Stomach (tissue), 9 donors: ENCODE measurements around the gene AGAP1. TPM values are rescaled to one million over a fixed set of nuclear protein-coding genes. Genes with fewer than 3 reads are reported as not detected.

Experiments used
- DNase-seq, 2 donors: peaks; one replicate each; pipeline versions ENCODE4 v3.0.0 to v3.0.0-alpha.2; 2013 to 2019
- H3K27ac ChIP-seq, 5 donors: fragments of 200-600 bp in 4 of 5; sonication (generic) in 4 of 5; one replicate each; pipeline ENCODE4 v1.5.1; 2013 to 2019; ENCODE audit warnings: mild to moderate bottlenecking in 1 of 5, moderate library complexity in 1 of 5
- H3K27me3 ChIP-seq, 3 donors: fragments of 200-600 bp; sonication (generic); one replicate each; pipeline ENCODE4 v1.5.1; 2017 to 2019; ENCODE audit warnings: mixed run types in 1 of 3
- H3K36me3 ChIP-seq, 4 donors: fragments of 200-600 bp; sonication (generic); 1 replicate in 3 of 4; 2 replicates in 1 of 4; pipeline ENCODE4 v1.5.1; 2016 to 2019
- H3K4me1 ChIP-seq, 4 donors: fragments of 200-600 bp; sonication (generic); one replicate each; pipeline ENCODE4 v1.5.1; 2016 to 2019
- H3K4me3 ChIP-seq, 4 donors: fragments of 200-600 bp; sonication (generic) in 3 of 4; one replicate each; pipeline ENCODE4 v1.5.1; 2016 to 2019; ENCODE audit warnings: mild to moderate bottlenecking in 1 of 4
- H3K9me3 ChIP-seq, 4 donors: fragments of 200-600 bp; sonication (generic); one replicate each; pipeline ENCODE4 v1.5.1; 2016 to 2019
- EP300 ChIP-seq: sonication (generic); formaldehyde crosslinking; IDR thresholded peaks from one replicate; pipeline ENCODE4 v1.6.1; 2017; ENCODE audit warnings: antibody characterized with exemption
- POLR2A ChIP-seq, 4 donors: fragments of 450-650 bp; IDR thresholded peaks; one replicate each; pipeline ENCODE4 v1.6.1; 2016; ENCODE audit warnings: antibody characterized with exemption in 4 of 4, control low read depth in 2 of 4, mild to moderate bottlenecking in 1 of 4, moderate library complexity in 1 of 4
- POLR2AphosphoS5 ChIP-seq, 3 donors: sonication (generic); formaldehyde crosslinking; IDR thresholded peaks; one replicate each; pipeline ENCODE4 v1.6.1; 2016; ENCODE audit warnings: antibody characterized with exemption in 3 of 3
- WGBS, 5 donors: extraction: QIAGEN DNeasy Blood & Tissue Kit in 3 of 5; methylation state at CpG; one replicate each; pipeline versions ENCODE4 v1.1.5 to v1.1.7; 2013 to 2018; 5-methylcytosine and 5-hydroxymethylcytosine counted together
- intact Hi-C: fragments of 100-400 bp; cut with DNase I; formaldehyde crosslinking; loops from one replicate; pipeline ENCODE4 v1.15.1; 2023; ENCODE audit warnings: low total_unique reads
- polyA plus RNA-seq, 3 donors: library from polyadenylated mRNA; stranded (reverse); fragments of 200-250 nt; gene quantifications; one replicate each; pipeline ENCODE4 v1.2.3, GENCODE V29; 2013
- total RNA-seq, 5 donors: library from RNA; depleted of rRNA; stranded (reverse); fragments of >200 nt; gene quantifications; one replicate each; pipeline versions ENCODE4 v1.1.0 to v1.2.3, GENCODE V29; 2014 to 2016
- TF ChIP-seq, protein P1 (sequence below), 7 experiments: fragments of 450-650 bp in 4 of 7; fragments of 200-600 bp in 3 of 7; sonication (generic) in 3 of 7; IDR thresholded peaks; one replicate each; pipeline ENCODE4 v1.5.1; 2016 to 2019; ENCODE audit warnings: antibody characterized with exemption in 7 of 7, control low read depth in 2 of 7, mild to moderate bottlenecking in 1 of 7
- donor health status: healthy with polysubstance abuse.
- donor health status: Bipolar disorder and iron deficiency.
- donor health status: healthy.

AGAP1 gene
- total and polyA plus RNA-seq, 8 donors = 4.2 to 139 (median 35.0) TPM

DNA sequence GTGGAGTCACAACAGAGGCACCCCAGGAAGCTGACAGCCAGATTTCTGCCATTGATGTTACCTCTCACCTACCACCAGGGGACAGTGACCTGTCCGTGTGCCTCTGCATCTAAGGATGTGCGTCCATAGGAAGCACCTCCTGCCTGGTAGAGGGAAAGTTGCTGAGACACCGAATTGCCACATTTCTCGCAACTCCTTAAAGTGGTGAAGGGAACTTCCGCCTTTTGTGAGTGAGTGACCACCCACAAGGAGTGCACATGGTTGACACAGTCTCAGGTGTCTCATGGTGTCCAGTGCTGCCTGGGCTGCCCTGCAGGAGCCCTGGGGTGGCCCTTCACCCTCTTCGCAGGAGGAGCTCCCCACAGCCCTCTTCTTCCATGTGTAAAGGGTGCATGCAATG, 472.6 kb downstream of the AGAP1 start:
- WGBS, 5 donors = 82 to 89% (median 85%) methylated on average over 6 of the region's 6 CpGs
- H3K36me3 ChIP-seq = peaks cover 0 to 50% (median 37%) of the 10 kb centered on the region in 4 donors
- intact Hi-C loops = no loop called here
- H3K9me3 ChIP-seq = no peaks in the 10 kb centered on the region
- DNase-seq = no peak
- no peaks in the 10 kb centered on the region for H3K27me3 ChIP-seq
- TF ChIP-seq POLR2AphosphoS5 (IDR thresholded peaks at IDR 0.05) (no peak), EP300 (no peak), POLR2A (IDR thresholded peaks at IDR 0.05) (no peak)
- TF ChIP-seq, protein P1, sequence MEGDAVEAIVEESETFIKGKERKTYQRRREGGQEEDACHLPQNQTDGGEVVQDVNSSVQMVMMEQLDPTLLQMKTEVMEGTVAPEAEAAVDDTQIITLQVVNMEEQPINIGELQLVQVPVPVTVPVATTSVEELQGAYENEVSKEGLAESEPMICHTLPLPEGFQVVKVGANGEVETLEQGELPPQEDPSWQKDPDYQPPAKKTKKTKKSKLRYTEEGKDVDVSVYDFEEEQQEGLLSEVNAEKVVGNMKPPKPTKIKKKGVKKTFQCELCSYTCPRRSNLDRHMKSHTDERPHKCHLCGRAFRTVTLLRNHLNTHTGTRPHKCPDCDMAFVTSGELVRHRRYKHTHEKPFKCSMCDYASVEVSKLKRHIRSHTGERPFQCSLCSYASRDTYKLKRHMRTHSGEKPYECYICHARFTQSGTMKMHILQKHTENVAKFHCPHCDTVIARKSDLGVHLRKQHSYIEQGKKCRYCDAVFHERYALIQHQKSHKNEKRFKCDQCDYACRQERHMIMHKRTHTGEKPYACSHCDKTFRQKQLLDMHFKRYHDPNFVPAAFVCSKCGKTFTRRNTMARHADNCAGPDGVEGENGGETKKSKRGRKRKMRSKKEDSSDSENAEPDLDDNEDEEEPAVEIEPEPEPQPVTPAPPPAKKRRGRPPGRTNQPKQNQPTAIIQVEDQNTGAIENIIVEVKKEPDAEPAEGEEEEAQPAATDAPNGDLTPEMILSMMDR (IDR thresholded peaks at IDR 0.05) = no peak
- H3K27ac ChIP-seq = no peak overlapping the region
- no peaks in the 10 kb centered on the region for H3K4me1 ChIP-seq
- H3K4me3 ChIP-seq = no peak overlapping the region

- WGBS, 5 donors = 92 to 96% (median 94%) methylated on average over 26 of the region's 26 CpGs
Observed at GRCh38 chr2:235966932-235967757, 473.3 kb downstream of the AGAP1 start.

DNA sequence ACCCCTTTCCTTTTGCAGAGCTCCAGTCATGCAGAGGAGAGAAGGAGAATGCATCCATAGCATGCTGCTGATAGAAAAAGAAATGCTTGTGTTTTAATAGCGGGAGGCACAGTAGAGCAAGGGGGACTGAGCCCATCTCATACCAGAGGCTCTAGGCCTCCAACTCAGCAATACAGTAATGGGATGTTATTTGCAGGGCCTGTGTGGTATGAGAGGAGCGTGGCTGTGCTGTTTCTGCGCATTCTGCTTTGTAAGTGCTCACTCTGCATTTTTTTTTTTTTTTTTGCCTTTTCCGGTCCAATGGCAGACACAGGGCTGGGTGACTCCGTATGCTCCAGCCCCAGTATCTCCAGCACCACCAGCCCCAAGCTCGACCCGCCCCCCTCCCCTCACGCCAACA, 474.3 kb downstream of the AGAP1 start:
- H3K4me3 ChIP-seq = no peak overlapping the region
- peaks cover 0 to 60% (median 47%) of the 10 kb centered on the region in 4 donors for H3K36me3 ChIP-seq
- H3K4me1 ChIP-seq = no peaks in the 10 kb centered on the region
- no peak for DNase-seq
- TF ChIP-seq POLR2AphosphoS5 (IDR thresholded peaks at IDR 0.05) (no peak), EP300 (no peak), POLR2A (IDR thresholded peaks at IDR 0.05) (no peak)
- TF ChIP-seq, protein P1 (IDR thresholded peaks at IDR 0.05) = no peak
- no peak overlapping the region for H3K27ac ChIP-seq
- no peaks in the 10 kb centered on the region for H3K27me3 ChIP-seq
- intact Hi-C loops = no loop called here
- no peaks in the 10 kb centered on the region for H3K9me3 ChIP-seq
- 91 to 99% (median 94%) methylated on average over 8 of the region's 8 CpGs for WGBS, 5 donors

More at GRCh38 chr2:235966932-235967757, 473.3 kb downstream of the AGAP1 start:
- TF ChIP-seq, protein P1 (IDR thresholded peaks at IDR 0.05) = no peak
- TF ChIP-seq EP300 (no peak), POLR2AphosphoS5 (IDR thresholded peaks at IDR 0.05) (no peak), POLR2A (IDR thresholded peaks at IDR 0.05) (no peak)
- no peaks in the 10 kb centered on the region for H3K27me3 ChIP-seq
- no peak for DNase-seq
- H3K4me1 ChIP-seq = no peaks in the 10 kb centered on the region
- H3K27ac ChIP-seq = no peak overlapping the region
- H3K4me3 ChIP-seq = no peak overlapping the region
- no peaks in the 10 kb centered on the region for H3K9me3 ChIP-seq
- intact Hi-C loops = no loop called here
- peaks cover 0 to 50% (median 42%) of the 10 kb centered on the region in 4 donors for H3K36me3 ChIP-seq

DNA sequence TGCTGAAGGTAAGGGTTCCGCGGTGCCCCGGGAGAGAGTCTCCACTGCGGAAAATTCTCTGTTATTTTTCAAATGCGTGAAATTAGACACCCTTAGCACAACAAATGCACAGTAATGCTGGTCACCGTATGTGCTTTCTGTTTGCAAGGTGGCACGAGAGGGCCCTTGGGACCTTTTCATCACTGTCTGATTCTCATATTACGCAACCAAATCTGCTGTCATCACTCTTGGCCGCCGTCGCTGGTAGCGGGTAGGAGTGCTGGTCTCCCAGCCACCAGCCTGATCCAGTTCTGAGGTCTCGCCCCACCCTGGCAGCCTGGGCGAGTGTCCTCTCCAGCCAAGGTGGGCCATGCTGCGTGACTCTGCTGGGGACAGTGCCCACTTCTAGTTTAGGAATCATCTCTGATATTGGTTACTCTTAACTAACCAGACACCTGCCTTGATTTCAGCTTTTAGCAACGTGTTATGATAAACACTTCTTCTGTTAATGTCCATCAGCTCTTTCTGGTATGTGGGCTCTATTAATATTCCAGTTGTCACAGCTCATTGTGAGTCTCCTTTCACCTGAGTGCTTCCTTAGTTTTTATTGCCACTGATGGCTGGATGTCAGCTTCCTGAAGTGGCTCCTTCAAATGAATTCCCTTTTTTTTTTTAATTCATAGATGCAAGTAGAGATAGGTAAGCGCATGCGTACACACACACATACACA, 474.9 kb downstream of the AGAP1 start:
- no peak for DNase-seq
- intact Hi-C loops = no loop called here
- Histone ChIP-seq H3K36me3 (peaks cover 0 to 66% (median 47%) of the 10 kb centered on the region in 4 donors), H3K9me3 (no peaks in the 10 kb centered on the region), H3K4me1 (no peaks in the 10 kb centered on the region), H3K27ac (no peak overlapping the region), H3K27me3 (no peaks in the 10 kb centered on the region), H3K4me3 (no peak overlapping the region)
- WGBS, 5 donors = 89 to 95% (median 93%) methylated on average over 17 to 18 of the region's 18 CpGs
- TF ChIP-seq, protein P1 (IDR thresholded peaks at IDR 0.05) = no peak
- no peak for TF ChIP-seq EP300
- TF ChIP-seq POLR2A (IDR thresholded peaks at IDR 0.05) = no peak
- TF ChIP-seq POLR2AphosphoS5 (IDR thresholded peaks at IDR 0.05) = no peak
